GM12878 (cell line): ENCODE results near the gene RPLP1. TPM values are rescaled to one million over a fixed set of nuclear protein-coding genes. Genes with fewer than 3 reads are reported as not detected.
"Not testable (repeated sequence)": the region's sequence is repeated elsewhere in the genome, so short reads cannot be mapped to it uniquely, and the experiment has no call there.

Source experiments
- ATAC-seq: fragments of 200-7000 bp; cut with Tn5 transposase; 3 replicates; pipeline ENCODE4 v1.9.1; 2020; ENCODE audit warnings: mild to moderate bottlenecking, moderate library complexity
- BruUV-seq: library from RNA; stranded (reverse); fragments of 400-500 nt; replicated peaks from 2 replicates; lab custom pipeline; 2021; lab: Mats Ljungman, UMichigan
- CTCF ChIA-PET: fragments of 300-600 bp; sonication (Branson Sonifier 250); formaldehyde crosslinking; extraction: SDS; loops from one replicate; lab custom pipeline; 2021; ENCODE audit warnings: inconsistent platforms; lab: Yijun Ruan, JAX
- POLR2A ChIA-PET: fragments of 350-600 bp; formaldehyde crosslinking; extraction: SDS; loops from one replicate; lab custom pipeline; 2021; ENCODE audit warnings: inconsistent platforms; lab: Charles Lee
- RAD21 ChIA-PET: fragments of 300-600 bp; sonication (Branson Sonifier 250); formaldehyde crosslinking; loops from one replicate; lab custom pipeline; 2023; ENCODE audit warnings: antibody characterized with exemption; ENCODE audit not compliant: unreplicated experiment; lab: Charles Lee
- SMC1A ChIA-PET: fragments of 300-600 bp; sonication (Branson Sonifier 250); formaldehyde crosslinking; loops from one replicate; lab custom pipeline; 2023; ENCODE audit not compliant: unreplicated experiment, uncharacterized antibody; lab: Charles Lee
- DNase-seq: peaks from one replicate; pipeline ENCODE4 v3.0.0-alpha.2; 2011; ENCODE audit warnings: low read depth, low spot score
- FAIRE-seq: peaks from 3 replicates; lab custom pipeline; 2011; peaks lifted over from hg19 to GRCh38; lab: Jason Lieb, UNC
- H2AFZ ChIP-seq: 2 replicates; pipeline ENCODE4 v1.6.0; 2011; ENCODE audit warnings: low read depth, low read length, control low read depth; ENCODE audit not compliant: control insufficient read depth
- H3K27ac ChIP-seq: 2 replicates; pipeline ENCODE4 v1.5.1; 2011; ENCODE audit warnings: control low read depth; ENCODE audit not compliant: control insufficient read depth, insufficient read depth
- H3K27me3 ChIP-seq, 2 experiments: replicated peaks in 1 of 2; 2 replicates each; pipeline versions ENCODE4 v1.6.0 to v1.6.1; 2011; ENCODE audit warnings: low read length in 1 of 2; ENCODE audit not compliant: control insufficient read depth in 2 of 2, insufficient read depth in 2 of 2
- H3K36me3 ChIP-seq, 2 experiments: 2 replicates each; pipeline ENCODE4 v1.5.1; 2011; ENCODE audit warnings: low read length in 1 of 2; ENCODE audit not compliant: control insufficient read depth in 2 of 2, insufficient read depth in 2 of 2
- H3K4me1 ChIP-seq: 2 replicates; pipeline ENCODE4 v1.6.1; 2011; ENCODE audit warnings: mild to moderate bottlenecking, low read length, moderate library complexity, mixed read lengths; ENCODE audit not compliant: control insufficient read depth, insufficient read depth
- H3K4me2 ChIP-seq: 2 replicates; pipeline ENCODE4 v1.6.0; 2011; ENCODE audit warnings: control low read depth; ENCODE audit not compliant: control insufficient read depth, insufficient read depth
- H3K4me3 ChIP-seq: fragments of 200-600 bp; sonication (generic); 2 replicates; pipeline ENCODE4 v1.5.1; 2016
- H3K79me2 ChIP-seq: 2 replicates; pipeline ENCODE4 v1.6.0; 2011; ENCODE audit warnings: low read length; ENCODE audit not compliant: control insufficient read depth, insufficient read depth
- H3K9ac ChIP-seq: 2 replicates; pipeline ENCODE4 v1.8.0; 2011; ENCODE audit warnings: low read length, control low read depth, mixed read lengths; ENCODE audit not compliant: control insufficient read depth, insufficient read depth
- H3K9me3 ChIP-seq: replicated peaks from 3 replicates; pipeline ENCODE4 v1.5.1; 2011; ENCODE audit warnings: mild to moderate bottlenecking, low read length; ENCODE audit not compliant: control insufficient read depth, insufficient read depth
- H4K20me1 ChIP-seq: 2 replicates; pipeline ENCODE4 v1.6.0; 2011; ENCODE audit not compliant: control insufficient read depth, insufficient read depth
- BACH1 ChIP-seq: fragments of 450-650 bp; IDR thresholded peaks from 2 replicates; pipeline ENCODE4 v1.6.1; 2017; ENCODE audit warnings: mild to moderate bottlenecking, borderline replicate concordance
- CHD2 ChIP-seq: IDR thresholded peaks from 2 replicates; pipeline ENCODE4 v1.6.1; 2011; ENCODE audit warnings: low read depth, low read length, improper control_type of control experiment, borderline replicate concordance
- EZH2 ChIP-seq: IDR thresholded peaks from 2 replicates; pipeline ENCODE4 v1.6.1; 2012; ENCODE audit warnings: low read depth, mild to moderate bottlenecking, control low read depth, inconsistent platforms, low read length, borderline replicate concordance; ENCODE audit not compliant: control insufficient read depth
- HDAC2 ChIP-seq: fragments of 200-600 bp; sonication (generic); IDR thresholded peaks from 2 replicates; pipeline ENCODE4 v1.6.1; 2017
- MTA2 ChIP-seq: fragments of 450-650 bp; IDR thresholded peaks from 2 replicates; pipeline ENCODE4 v1.6.1; 2016; ENCODE audit warnings: low read depth, mild to moderate bottlenecking, moderate library complexity
- WGBS: methylation state at CpG from one replicate; pipeline ENCODE4 v1.1.6; 2016; ENCODE audit warnings: low lambda C conversion rate; ENCODE audit not compliant: insufficient replicate concordance, insufficient coverage; ENCODE audit errors: missing lambda C conversion rate; 5-methylcytosine and 5-hydroxymethylcytosine counted together
- in situ Hi-C: fragments of 300-500 bp; cut with MboI; formaldehyde crosslinking; loops from 9 replicates; pipeline ENCODE4 v1.14.3; 2018; ENCODE audit warnings: mixed read lengths
- intact Hi-C: fragments of 100-400 bp; cut with micrococcal nuclease; formaldehyde crosslinking; loops from one replicate; pipeline ENCODE4 v1.14.2; 2022; ENCODE audit not compliant: unreplicated experiment
- polyA plus RNA-seq, 11 experiments: library from polyadenylated mRNA; depleted of rRNA in 4 of 11; unstranded in 6 of 11; stranded (reverse) in 5 of 11; fragments of >200 nt; fragmentation: Nextera tagmentation in 4 of 11; fragmentation: Illumina TruSeq in 1 of 11; extraction: Ambion mirVana in 4 of 11; extraction: Trizol in 1 of 11; gene quantifications; 1 replicate in 1 of 11; 2 replicates in 10 of 11; pipeline versions ENCODE4 v1.2.1 to v1.2.3, GENCODE V29; 2011 to 2016; ENCODE audit warnings: inconsistent platforms in 2 of 11, missing spikeins in 2 of 11, low read depth in 1 of 11
- total RNA-seq, 4 experiments: library from RNA; depleted of rRNA in 3 of 4; stranded (reverse); fragments of >200 nt in 3 of 4; fragmentation: Illumina TruSeq in 1 of 4; extraction: Trizol in 1 of 4; gene quantifications; 2 replicates each; pipeline versions ENCODE4 v1.2.1 to v1.2.3, GENCODE V29; 2013 to 2021
- TF ChIP-seq, protein P1 (sequence below): fragments of 450-650 bp; IDR thresholded peaks from 2 replicates; pipeline ENCODE4 v1.6.1; 2016; ENCODE audit warnings: mild to moderate bottlenecking, moderate library complexity, borderline replicate concordance

RPLP1 gene
- total and polyA plus RNA-seq, 10 of the 15 experiments (the other 5 are each of a cell fraction or from before 2014, with no cell fraction given) = 217 to 3,098 (median 1,664) TPM

DNA sequence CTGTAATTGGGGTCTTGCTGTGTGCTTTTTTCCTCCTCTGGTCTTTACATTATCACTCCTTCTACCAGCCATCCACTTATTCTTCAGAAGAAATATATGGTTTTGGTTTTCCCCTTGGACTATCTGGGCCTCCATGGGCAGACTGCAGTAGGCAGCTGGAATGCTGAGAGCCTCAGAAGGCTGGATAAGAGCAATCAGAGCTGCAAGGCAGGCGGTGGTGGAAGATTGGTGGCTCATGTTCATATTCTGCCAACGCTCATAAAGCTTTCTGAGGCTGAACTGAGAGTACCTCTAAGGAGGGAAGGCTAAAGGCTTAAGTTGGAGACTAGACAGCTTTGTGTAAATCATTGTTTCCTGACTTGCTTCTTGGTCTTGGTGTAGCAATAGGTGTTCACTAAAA lies 5.7 kb upstream of the RPLP1 start (continued):
- TF ChIP-seq, protein P1, sequence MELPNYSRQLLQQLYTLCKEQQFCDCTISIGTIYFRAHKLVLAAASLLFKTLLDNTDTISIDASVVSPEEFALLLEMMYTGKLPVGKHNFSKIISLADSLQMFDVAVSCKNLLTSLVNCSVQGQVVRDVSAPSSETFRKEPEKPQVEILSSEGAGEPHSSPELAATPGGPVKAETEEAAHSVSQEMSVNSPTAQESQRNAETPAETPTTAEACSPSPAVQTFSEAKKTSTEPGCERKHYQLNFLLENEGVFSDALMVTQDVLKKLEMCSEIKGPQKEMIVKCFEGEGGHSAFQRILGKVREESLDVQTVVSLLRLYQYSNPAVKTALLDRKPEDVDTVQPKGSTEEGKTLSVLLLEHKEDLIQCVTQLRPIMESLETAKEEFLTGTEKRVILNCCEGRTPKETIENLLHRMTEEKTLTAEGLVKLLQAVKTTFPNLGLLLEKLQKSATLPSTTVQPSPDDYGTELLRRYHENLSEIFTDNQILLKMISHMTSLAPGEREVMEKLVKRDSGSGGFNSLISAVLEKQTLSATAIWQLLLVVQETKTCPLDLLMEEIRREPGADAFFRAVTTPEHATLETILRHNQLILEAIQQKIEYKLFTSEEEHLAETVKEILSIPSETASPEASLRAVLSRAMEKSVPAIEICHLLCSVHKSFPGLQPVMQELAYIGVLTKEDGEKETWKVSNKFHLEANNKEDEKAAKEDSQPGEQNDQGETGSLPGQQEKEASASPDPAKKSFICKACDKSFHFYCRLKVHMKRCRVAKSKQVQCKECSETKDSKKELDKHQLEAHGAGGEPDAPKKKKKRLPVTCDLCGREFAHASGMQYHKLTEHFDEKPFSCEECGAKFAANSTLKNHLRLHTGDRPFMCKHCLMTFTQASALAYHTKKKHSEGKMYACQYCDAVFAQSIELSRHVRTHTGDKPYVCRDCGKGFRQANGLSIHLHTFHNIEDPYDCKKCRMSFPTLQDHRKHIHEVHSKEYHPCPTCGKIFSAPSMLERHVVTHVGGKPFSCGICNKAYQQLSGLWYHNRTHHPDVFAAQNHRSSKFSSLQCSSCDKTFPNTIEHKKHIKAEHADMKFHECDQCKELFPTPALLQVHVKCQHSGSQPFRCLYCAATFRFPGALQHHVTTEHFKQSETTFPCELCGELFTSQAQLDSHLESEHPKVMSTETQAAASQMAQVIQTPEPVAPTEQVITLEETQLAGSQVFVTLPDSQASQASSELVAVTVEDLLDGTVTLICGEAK = no peak
- no peak for TF ChIP-seq BACH1
- no peak for TF ChIP-seq CHD2
- no peak for TF ChIP-seq HDAC2
- TF ChIP-seq MTA2 = no peak
- no peak for TF ChIP-seq EZH2
- TF ChIP-seq, all 136 proteins: peak for 0

DNA sequence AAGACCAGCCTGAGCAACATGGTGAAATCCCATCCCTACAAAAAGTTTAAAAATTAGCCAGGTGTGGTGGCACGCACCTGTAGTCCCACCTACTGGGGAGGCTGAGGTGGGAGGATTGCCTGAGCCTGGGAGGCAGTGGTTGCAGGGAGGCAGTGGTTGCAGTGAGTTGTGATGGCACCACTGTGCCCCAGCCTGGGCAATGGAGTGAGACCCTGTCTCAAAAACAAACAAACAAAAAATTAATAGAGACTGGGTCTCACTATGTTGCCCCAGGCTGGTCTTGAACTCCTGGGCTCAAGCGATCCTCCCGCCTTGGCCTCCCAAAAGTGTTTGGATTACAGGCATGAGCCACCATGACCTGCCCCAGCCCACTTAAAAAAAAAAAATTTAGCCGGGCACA lies 2.4 kb upstream of the RPLP1 start:
- H3K4me2 ChIP-seq, H2AFZ ChIP-seq, H4K20me1 ChIP-seq, in situ Hi-C loops, H3K27ac ChIP-seq, intact Hi-C loops, BruUV-seq, H3K9ac ChIP-seq, H3K27me3 ChIP-seq, H3K9me3 ChIP-seq, FAIRE-seq, SMC1A ChIA-PET, DNase-seq, ATAC-seq, H3K4me1 ChIP-seq, H3K4me3 ChIP-seq, RAD21 ChIA-PET: not testable (repeated sequence)
- POLR2A ChIA-PET = interaction anchor here (1.0 kb wide), 1 partner anchor 10 kb away, joined by 3 read pairs; no protein-coding TSS in a partner anchor
- CTCF ChIA-PET = interaction anchor here (0.7 to 1.1 kb wide), 2 partner anchors 12 to 18 kb away, joined by 3 read pairs; no protein-coding TSS in a partner anchor
- WGBS = 99% methylated on average over 4 of the region's 4 CpGs
- Histone ChIP-seq H3K36me3 (peaks cover 0 to 24% of the 10 kb centered on the region in 2 experiments; a peak in 2 of 4 replicates), H3K79me2 (peaks cover 26% of the 10 kb centered on the region)
